SK-N-SH (cell line): Measurements from ENCODE around the gene KLF17.

Experiments used
- CTCF ChIP-seq: fragments of 200-600 bp; sonication (generic); IDR thresholded peaks from 2 replicates; pipeline ENCODE4 v1.6.1; 2017; ENCODE audit warnings: antibody characterized with exemption, mild to moderate bottlenecking, moderate library complexity
- EP300 ChIP-seq, 2 experiments: IDR thresholded peaks; 2 replicates each; pipeline versions ENCODE4 v1.4.0 to v1.6.1; 2012; ENCODE audit warnings: borderline replicate concordance in 1 of 2, low read depth in 1 of 2, low read length in 1 of 2
- EZH2phosphoT487 ChIP-seq: fragments of 200-600 bp; sonication (generic); IDR thresholded peaks from 2 replicates; pipeline ENCODE4 v1.6.1; 2017; ENCODE audit warnings: low read depth, mixed run types, mild to moderate bottlenecking, antibody characterized with exemption, moderate library complexity, borderline replicate concordance
- FOXM1 ChIP-seq: IDR thresholded peaks from 2 replicates; pipeline ENCODE4 v1.4.0; 2012; ENCODE audit warnings: low read depth, mild to moderate bottlenecking
- JUND ChIP-seq: IDR thresholded peaks from 2 replicates; pipeline ENCODE4 v1.4.0; 2012
- NFIC ChIP-seq: IDR thresholded peaks from 2 replicates; pipeline ENCODE4 v1.4.0; 2012; ENCODE audit warnings: borderline replicate concordance
- RFX5 ChIP-seq: IDR thresholded peaks from 2 replicates; pipeline ENCODE4 v1.6.1; 2012; ENCODE audit warnings: mild to moderate bottlenecking, improper control_type of control experiment, low read length
- TAF1 ChIP-seq: IDR thresholded peaks from 2 replicates; pipeline ENCODE4 v1.6.1; 2012; ENCODE audit warnings: low read depth, mild to moderate bottlenecking, low read length, moderate library complexity, borderline replicate concordance
- TEAD4 ChIP-seq: IDR thresholded peaks from 2 replicates; pipeline ENCODE4 v1.4.0; 2012; ENCODE audit warnings: mild to moderate bottlenecking, borderline replicate concordance; ENCODE audit not compliant: insufficient read depth
- USF2 ChIP-seq: fragments of 150-350 bp; IDR thresholded peaks from 2 replicates; pipeline ENCODE4 v1.6.1; 2017; ENCODE audit warnings: antibody characterized with exemption, low read length, low read depth, borderline replicate concordance
- TF ChIP-seq, protein P1 (sequence below): IDR thresholded peaks from 2 replicates; pipeline ENCODE4 v1.4.0; 2012; ENCODE audit warnings: low read depth
- TF ChIP-seq, protein P2 (sequence below): IDR thresholded peaks from 2 replicates; pipeline ENCODE4 v1.4.0; 2012; ENCODE audit warnings: low read depth, borderline replicate concordance

DNA sequence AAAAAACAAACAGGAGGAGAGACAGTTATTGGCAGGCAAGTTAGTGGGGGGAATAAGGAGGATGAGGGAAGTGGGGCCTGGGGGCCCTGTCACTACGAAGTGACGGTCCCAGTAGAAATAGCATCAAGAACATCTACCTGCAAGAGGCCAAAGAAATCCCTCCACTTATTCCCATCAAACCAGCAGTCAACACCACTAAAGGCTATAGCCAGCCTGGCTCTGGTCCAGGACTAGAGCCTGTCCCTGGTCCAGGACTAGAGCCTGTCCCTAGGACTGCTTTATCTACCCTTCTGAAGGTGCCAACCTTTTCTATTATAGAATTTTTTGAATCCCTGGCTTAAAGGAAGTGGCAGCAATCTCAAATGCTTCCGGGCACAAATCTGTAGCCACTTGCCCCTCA is 19.6 kb downstream of the KLF17 start:
- TF ChIP-seq NFIC (no peak), TEAD4 (no peak), EZH2phosphoT487 (no peak), FOXM1 (no peak), CTCF (no peak), TAF1 (no peak), EP300 (IDR thresholded peaks at IDR 0.05; ENCODE audit: borderline replicate concordance in 1 of 2, low read depth in 1 of 2, low read length in 1 of 2) (no peak), RFX5 (no peak), USF2 (no peak), JUND (no peak)
- TF ChIP-seq, protein P1, sequence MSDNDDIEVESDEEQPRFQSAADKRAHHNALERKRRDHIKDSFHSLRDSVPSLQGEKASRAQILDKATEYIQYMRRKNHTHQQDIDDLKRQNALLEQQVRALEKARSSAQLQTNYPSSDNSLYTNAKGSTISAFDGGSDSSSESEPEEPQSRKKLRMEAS: no peak
- TF ChIP-seq, protein P2, sequence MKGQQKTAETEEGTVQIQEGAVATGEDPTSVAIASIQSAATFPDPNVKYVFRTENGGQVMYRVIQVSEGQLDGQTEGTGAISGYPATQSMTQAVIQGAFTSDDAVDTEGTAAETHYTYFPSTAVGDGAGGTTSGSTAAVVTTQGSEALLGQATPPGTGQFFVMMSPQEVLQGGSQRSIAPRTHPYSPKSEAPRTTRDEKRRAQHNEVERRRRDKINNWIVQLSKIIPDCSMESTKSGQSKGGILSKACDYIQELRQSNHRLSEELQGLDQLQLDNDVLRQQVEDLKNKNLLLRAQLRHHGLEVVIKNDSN: no peak
